HG02678 (cell line): ENCODE results near the gene AUP1.
A peak's percentile ranks its signal among the peaks of the same experiment; 100 is the strongest.

Source experiments
- ATAC-seq: cut with Tn5 transposase; IDR thresholded peaks from one replicate; pipeline ENCODE4 v1.9.1; 2021; ENCODE audit warnings: mild to moderate bottlenecking, moderate library complexity; ENCODE audit not compliant: unreplicated experiment

AUP1 gene

GRCh38 chr2:74537140-74537539 lies 7.6 kb upstream of the AUP1 start:
- no peak for ATAC-seq

DNA sequence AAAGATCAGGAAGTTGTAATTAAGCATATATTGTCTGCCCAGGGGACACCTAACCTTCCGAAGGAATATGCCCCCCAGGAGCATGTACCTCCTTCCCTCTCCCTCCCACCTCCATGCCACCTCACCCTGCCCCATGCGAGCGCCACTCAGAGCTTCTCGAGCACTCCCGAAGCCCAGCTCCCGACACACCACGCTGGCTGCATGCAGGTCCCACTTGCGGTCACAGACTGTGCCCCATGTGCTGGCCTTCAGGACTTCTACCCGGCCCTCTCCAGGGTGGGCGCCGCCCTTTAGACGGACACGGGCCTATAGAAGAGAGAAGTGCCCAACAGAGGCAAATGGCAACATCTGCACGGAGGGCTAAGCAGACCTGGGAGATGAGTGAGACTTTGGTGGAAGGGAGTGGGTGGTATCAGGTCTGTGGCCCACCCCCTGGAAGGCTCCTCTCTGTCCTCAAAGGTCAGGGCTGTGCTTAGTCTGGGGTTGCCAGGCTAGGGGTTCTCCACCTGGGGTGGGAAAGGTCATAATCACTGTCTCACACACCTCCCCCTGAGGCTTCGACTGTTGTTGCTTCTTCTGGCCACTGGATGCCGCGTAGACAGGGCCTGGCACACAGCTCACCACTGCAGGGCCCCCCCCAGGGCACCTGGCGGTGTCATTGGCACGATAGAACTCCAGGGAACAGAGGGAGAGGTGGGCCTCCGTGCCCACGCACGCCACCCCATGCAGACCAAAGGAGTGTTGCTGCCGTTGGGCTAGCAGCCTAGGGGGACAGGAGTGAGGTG lies 6.9 kb upstream of the AUP1 start:
- ATAC-seq: no peak

GRCh38 chr2:74535440-74535965 lies 6.0 kb upstream of the AUP1 start:
- no peak for ATAC-seq

DNA sequence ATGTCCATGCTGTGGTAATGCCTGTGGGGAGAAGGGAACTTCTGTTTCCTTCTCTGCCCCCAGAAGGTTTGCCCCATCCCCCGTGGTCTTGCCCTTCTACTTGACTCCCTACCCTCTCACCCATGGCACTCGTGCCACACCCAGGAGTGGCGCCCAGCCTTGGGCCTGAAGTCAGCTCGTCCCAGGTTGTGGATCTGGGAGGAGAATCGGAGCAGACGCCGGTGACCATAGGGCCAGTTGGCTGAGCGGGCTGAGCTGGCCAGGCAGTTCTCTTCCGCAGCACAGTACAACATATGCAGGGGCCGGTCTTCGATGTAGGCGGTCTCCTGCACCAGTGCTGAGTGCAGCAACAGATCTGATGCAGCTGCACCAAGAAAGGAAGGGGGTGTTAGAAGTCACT lies 4.9 kb upstream of the AUP1 start:
- no peak for ATAC-seq

DNA sequence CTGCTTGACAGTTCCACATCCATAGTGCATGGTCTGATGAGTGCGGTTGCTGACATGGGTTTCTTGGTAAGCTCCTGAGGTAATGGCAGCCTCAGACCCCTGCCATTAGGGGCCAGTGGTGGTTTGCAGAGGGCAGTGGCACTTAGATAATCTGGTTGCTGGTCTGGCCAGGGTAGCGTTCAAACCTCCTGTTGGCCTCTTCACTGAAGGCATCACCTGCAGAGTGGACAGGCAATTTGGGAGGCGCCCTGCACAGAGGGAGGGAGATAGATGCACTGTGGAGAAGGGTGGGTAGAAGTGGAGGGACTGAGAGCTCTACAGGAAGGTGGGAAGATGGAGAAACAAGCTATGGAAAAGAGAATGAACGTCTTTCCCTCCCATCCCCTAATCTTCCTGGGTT lies 4.0 kb upstream of the AUP1 start:
- no peak for ATAC-seq

DNA sequence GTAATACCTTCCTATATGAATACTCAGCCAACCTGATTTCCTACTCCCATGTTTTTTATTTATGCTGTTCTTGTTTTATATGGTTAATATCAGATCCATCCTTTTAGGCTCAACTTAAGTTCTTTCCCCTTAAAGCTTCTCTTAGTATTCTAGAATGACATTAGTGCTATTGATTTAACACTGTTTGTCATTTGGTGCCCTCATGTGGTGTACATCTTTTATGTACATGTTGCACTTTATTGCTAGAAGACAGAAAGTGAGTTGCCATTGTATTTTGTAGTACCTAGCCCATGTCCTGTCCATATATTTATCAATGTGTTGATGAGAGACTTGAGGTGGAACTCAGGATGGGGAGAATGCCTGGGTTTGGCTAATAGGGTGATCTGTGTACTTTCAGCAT lies 2.7 kb upstream of the AUP1 start:
- ATAC-seq: no peak

GRCh38 chr2:74531666-74532065 lies 2.2 kb upstream of the AUP1 start:
- ATAC-seq: no peak

GRCh38 chr2:74530239-74531187 lies 1.0 kb upstream of the AUP1 start:
- ATAC-seq: peak; percentile 30

DNA sequence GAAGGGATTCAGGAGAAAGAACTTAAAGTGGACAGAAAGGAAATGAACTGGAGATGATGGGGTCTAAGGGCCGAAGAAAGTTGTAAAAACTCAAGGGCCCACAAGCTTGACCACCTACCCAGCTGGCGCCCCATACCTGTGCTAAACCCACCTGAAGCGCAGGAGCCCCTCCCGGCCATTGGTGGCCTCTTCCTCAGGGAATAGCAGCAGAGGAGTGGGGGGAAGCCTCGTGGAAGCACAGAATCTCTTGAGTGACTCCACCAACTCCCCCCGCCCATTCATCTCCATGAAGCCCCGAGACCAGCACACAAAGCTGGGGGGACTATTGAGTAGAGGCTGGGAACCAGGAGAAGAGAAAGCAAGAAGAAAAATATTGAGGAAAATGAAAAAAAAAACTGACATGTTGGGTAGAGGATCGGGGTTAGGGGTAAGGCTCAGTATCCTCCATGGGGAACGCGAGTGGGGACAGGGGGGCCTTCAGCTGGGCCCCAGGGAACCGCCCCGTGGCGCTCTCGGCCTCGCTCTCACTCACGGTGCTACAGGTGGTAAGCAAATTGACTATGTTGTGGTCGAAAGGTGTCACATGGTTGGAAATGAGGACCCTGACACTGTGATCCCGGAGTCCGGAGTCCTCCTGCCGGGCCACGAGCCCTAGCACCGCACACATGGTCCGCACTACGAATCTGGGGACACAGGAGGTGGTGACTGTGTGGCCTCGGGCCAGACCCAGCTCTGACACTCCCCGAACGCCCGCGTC lies 728 bp downstream of the AUP1 start:
- ATAC-seq: peak; percentile 1

DNA sequence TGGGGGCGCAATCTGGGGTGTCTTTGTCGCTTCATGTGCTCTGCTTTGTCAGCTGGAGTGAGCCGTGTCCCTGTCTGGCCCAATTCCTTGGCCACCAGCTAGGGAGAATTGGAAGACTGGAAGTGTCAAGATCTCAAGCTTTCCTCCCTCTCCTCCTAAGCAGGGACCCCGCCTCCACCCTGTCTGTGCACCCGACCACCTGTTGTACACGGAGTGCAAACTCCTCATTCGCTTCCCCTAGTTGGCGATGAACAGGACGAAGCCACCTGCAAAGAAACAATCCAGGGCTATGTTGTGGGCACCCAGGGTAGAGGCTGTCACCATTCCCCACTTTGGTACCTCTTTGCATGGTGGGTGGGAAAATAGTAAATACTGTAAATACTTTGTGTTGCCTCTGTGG lies 1.8 kb downstream of the AUP1 start:
- no peak for ATAC-seq

DNA sequence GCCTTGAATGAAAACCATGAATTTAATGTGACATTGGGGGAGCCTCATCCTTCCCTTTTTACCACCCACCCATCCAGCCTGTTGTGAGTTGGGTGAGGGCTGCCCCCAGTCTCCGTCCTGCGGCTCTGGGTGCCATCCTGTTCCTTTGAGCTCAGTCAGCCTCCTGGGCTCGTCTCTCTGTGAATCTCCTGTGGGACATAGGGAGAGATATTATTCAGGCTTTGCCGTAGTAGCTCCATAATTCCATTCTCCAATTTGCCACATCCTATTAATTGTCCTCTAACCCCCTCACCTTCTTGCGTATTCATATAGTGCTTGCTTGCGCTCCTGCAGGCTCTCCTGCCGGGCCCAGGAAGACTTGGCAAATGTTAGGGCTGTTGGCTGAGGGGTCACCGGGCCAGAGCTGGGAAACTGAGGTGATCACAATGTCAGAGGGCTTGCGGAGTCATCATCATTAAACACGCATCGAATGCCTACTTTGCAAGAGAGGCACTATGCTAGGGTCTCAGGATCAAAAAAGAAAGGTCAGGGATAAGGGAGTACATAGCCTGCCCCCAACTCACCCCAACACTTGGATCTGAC lies 2.8 kb downstream of the AUP1 start:
- ATAC-seq: no peak

- no peak for ATAC-seq
These were observed 3.5 kb downstream of the AUP1 start, which contains the start of gene DQX1 for GRCh38 chr2:74525717-74526648. Gene DQX1 (minus strand): TSS chr2:74526231. CDS start chr2:74525729, 502 bp downstream.

DNA sequence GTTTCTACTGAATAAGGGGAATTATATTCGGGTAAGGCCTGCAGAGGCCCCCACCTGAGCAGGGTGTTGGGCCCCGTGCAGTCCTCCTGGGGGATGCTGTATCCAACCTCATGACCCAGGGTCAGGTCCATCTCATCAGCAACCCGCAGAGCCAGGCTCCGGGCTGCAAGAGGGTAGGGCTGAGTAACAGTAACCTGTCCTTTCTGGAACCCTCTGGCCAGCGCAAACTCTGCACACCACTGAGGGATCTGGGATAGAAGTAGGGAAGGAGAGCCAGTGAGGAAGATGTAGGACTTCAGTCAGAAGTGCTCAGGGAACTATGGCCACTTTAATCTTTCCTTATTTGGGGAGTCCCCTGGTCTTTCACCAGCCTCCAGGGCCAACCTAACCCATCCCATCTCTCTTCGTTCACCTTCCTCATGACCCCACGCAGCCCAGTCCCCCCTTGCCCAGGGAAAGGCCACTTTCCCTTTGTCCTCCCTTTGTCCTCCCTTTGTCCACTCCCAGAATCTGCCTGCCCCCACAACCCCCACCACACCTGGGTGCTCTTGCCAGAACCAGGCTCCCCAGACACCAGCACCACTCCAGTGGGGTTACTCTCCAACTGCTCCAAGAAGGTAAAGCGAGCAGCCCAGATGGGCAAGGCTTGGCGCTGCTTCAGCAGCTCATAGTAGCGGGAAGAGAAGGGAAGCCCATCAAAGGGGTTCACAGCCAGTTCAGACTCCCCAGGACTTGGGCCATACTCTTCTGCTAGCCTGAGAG lies 4.4 kb downstream of the AUP1 start:
- ATAC-seq: no peak

- ATAC-seq: no peak
These were observed 5.5 kb downstream of the AUP1 start for GRCh38 chr2:74524005-74524404.

GRCh38 chr2:74522516-74522915 lies 7.0 kb downstream of the AUP1 start:
- ATAC-seq: no peak

GRCh38 chr2:74516650-74517049 lies 12.9 kb downstream of the AUP1 start:
- ATAC-seq: no peak

- peak; percentile 70 for ATAC-seq
These were observed 13.4 kb downstream of the AUP1 start for GRCh38 chr2:74515981-74516633.

GRCh38 chr2:74515271-74515980 lies 14.1 kb downstream of the AUP1 start:
- ATAC-seq: no peak
